HG02840 (cell line): ENCODE data around the gene NTHL1.

Experiments used
- ATAC-seq: cut with Tn5 transposase; IDR thresholded peaks from one replicate; pipeline ENCODE4 v1.9.1; 2021; ENCODE audit warnings: mild to moderate bottlenecking, moderate library complexity, moderate number of reproducible peaks; ENCODE audit not compliant: unreplicated experiment, low FRiP score

The NTHL1 gene

GRCh38 chr16:1998360-1998835 is 49.2 kb downstream of the NTHL1 start:
- ATAC-seq, result no peak

DNA sequence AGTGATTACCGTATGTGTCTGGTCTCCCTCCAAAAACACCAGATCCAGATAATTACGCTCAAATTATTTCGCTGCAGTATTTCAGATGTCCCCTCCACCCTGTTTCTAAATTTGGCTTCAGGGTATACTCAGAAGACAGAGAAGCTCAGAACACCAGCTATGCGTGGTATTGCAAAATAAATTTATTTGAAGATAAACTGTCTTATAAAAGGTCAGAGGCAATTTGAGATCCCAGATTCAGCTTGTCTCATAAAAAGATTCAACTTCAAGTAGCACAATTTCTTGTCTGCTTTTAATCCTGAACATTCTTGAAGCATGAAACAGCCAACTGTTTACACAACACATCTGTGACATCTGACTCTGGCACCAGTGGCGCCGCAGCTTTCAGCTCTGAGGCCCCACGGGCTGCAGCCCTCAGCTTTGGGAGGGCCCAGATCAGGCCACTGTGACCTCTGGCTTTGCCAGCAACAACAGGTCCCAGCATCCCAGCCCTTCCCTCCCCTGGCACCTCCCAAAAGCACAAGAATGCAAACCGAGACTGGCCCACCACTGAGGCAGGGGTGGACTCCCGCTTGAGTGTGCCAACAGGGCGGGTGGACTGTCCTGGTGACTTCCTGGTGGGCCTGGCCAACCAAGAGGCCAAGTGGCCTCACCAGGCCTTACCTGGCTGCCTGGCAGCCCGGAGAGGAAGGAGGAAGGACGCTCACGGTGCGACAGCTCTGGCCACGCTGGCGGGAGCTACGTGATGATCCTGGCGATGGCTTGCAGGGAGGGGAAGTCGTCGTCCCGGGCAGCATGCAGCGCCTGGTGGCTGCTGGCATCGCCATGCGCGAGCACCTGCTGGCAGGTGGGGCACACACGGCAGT is 49.9 kb downstream of the NTHL1 start:
- no peak for ATAC-seq

DNA sequence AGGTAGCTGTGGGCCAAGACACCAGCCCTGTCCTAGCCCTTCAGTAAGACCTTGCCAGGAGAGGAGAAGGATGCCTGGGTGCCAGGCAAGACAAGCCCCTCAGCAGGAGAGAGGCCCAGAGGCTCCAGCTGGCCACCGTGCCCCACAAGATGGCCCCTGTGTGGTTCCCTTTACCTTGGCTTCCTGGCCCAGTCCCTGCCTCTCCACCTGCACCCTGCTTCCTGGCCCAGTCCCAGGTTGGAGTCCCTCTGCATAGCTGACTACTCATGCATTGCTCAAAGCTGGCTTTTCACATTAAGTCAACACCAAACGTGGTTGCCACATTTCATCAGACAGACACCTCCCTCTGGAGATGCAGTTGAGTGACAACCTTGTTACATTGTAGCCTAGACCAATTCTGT is 53.9 kb downstream of the NTHL1 start:
- ATAC-seq, result no peak

DNA sequence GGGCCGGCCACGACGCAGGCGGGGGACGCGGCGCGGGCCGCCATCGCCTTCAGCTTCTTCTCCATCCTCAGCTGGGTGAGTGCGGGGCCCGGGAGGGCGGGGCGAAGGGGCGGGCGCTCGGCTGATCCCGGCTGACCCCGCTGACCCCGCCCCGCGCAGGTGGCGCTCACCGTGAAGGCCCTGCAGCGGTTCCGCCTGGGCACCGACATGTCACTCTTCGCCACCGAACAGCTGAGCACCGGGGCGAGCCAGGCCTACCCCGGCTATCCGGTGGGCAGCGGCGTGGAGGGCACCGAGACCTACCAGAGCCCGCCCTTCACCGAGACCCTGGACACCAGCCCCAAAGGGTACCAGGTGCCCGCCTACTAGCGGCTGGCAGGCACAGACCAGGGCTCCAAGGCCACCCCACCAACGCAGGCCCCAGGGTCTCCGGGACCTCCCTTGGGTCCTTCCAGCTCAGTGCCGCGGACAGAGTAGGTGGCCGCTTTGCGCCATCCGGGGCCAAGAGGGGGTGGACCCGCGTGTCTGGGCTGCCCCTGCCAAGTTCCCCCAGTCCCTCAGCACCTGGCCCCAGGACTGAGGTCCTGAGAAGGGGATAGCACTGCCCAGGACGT is 54.8 kb downstream of the NTHL1 start:
- no peak for ATAC-seq

- peak; percentile 50 for ATAC-seq
Measured at GRCh38 chr16:1991948-1992703, 55.5 kb downstream of the NTHL1 start.

GRCh38 chr16:1991588-1991947 is 56.1 kb downstream of the NTHL1 start:
- ATAC-seq, result peak; percentile 36

DNA sequence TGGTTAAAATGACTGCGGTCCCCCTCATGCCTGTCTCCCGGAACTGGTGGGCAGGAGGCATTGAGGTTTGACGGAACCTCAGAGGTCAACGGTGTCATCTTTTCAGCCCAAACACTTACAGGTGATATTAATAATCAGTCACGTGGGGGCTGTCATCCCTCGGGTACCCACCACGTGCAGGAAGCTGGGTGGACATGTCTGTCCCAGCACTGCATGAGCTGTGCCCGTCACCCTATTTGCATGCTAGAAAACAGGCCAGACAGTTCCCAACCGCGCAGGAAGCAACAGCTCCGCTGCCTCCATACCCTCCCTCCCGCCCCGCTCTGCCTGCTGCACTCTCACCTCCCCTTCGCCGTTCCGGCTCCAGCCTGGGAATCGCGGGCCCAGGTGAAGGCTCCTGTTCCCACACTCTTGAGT is 56.5 kb downstream of the NTHL1 start:
- peak; percentile 34 for ATAC-seq

GRCh38 chr16:1990351-1991134 is 57.1 kb downstream of the NTHL1 start:
- peak; percentile 1 for ATAC-seq

- no peak for ATAC-seq
Measured at GRCh38 chr16:1990101-1990350, 57.6 kb downstream of the NTHL1 start.
